Measurements from ENCODE around the gene MYO16. TPM values are rescaled to one million over a fixed set of nuclear protein-coding genes. Genes with fewer than 3 reads are reported as not detected.
"Not testable (repeated sequence)": the region's sequence is repeated elsewhere in the genome, so short reads cannot be mapped to it uniquely, and the experiment has no call there.

MYO16 gene
- total and polyA plus RNA-seq, 2 donors = 0.16 to 0.19 TPM

- DNase-seq (ENCODE audit: low read depth in 6 of 9, low spot score in 9 of 9) = no peak
- H3K36me3 ChIP-seq (ENCODE audit: control insufficient read depth in 2 of 2, insufficient read depth in 2 of 2, low read length in 1 of 2) = no peaks in the 10 kb centered on the region
- no peaks in the 10 kb centered on the region for H3K9me3 ChIP-seq (ENCODE audit: control insufficient read depth in 2 of 2, insufficient read depth in 1 of 2, low read length in 1 of 2)
- H3K27ac ChIP-seq (ENCODE audit: low read depth in 1 of 2, low read length in 1 of 2) = no peak overlapping the region
- H3K4me3 ChIP-seq (ENCODE audit: low read length in 2 of 2) = no peak overlapping the region
- H3K4me1 ChIP-seq (ENCODE audit: control insufficient read depth in 2 of 2, insufficient read depth in 2 of 2, low read length in 2 of 2) = no peaks in the 10 kb centered on the region
- H3K27me3 ChIP-seq (ENCODE audit: control insufficient read depth in 2 of 2, insufficient read depth in 1 of 2, low read length in 1 of 2) = no peaks in the 10 kb centered on the region
These were observed 426.4 kb downstream of the MYO16 start for GRCh38 chr13:109055850-109056249.

- Histone ChIP-seq H3K36me3 (ENCODE audit: control insufficient read depth in 2 of 2, insufficient read depth in 2 of 2, low read length in 1 of 2) (no peaks in the 10 kb centered on the region), H3K9me3 (ENCODE audit: control insufficient read depth in 2 of 2, insufficient read depth in 1 of 2, low read length in 1 of 2) (no peaks in the 10 kb centered on the region), H3K27ac (ENCODE audit: low read depth in 1 of 2, low read length in 1 of 2) (no peak overlapping the region), H3K4me1 (ENCODE audit: control insufficient read depth in 2 of 2, insufficient read depth in 2 of 2, low read length in 2 of 2) (no peaks in the 10 kb centered on the region), H3K4me3 (ENCODE audit: low read length in 2 of 2) (no peak overlapping the region), H3K27me3 (ENCODE audit: control insufficient read depth in 2 of 2, insufficient read depth in 1 of 2, low read length in 1 of 2) (no peaks in the 10 kb centered on the region)
- no peak for DNase-seq (ENCODE audit: low read depth in 6 of 9, low spot score in 9 of 9)
- WGBS = 75% methylated on average over 5 of the region's 5 CpGs
These were observed 428.7 kb downstream of the MYO16 start for GRCh38 chr13:109058087-109058486.

- H3K4me3 ChIP-seq (ENCODE audit: low read length in 2 of 2) = no peak overlapping the region
- no peak overlapping the region for H3K27ac ChIP-seq (ENCODE audit: low read depth in 1 of 2, low read length in 1 of 2)
- H3K27me3 ChIP-seq (ENCODE audit: control insufficient read depth in 2 of 2, insufficient read depth in 1 of 2, low read length in 1 of 2) = no peaks in the 10 kb centered on the region
- no peak for DNase-seq (ENCODE audit: low read depth in 6 of 9, low spot score in 9 of 9)
- no peaks in the 10 kb centered on the region for H3K9me3 ChIP-seq (ENCODE audit: control insufficient read depth in 2 of 2, insufficient read depth in 1 of 2, low read length in 1 of 2)
- WGBS = 96% methylated on average over 3 of the region's 3 CpGs
- H3K4me1 ChIP-seq (ENCODE audit: control insufficient read depth in 2 of 2, insufficient read depth in 2 of 2, low read length in 2 of 2) = no peaks in the 10 kb centered on the region
- H3K36me3 ChIP-seq (ENCODE audit: control insufficient read depth in 2 of 2, insufficient read depth in 2 of 2, low read length in 1 of 2) = no peaks in the 10 kb centered on the region
These were observed 443.1 kb downstream of the MYO16 start for GRCh38 chr13:109072505-109072904.

GRCh38 chr13:109074436-109074835 lies 445.0 kb downstream of the MYO16 start:
- no peak for DNase-seq (ENCODE audit: low read depth in 6 of 9, low spot score in 9 of 9)
- H3K36me3 ChIP-seq (ENCODE audit: control insufficient read depth in 2 of 2, insufficient read depth in 2 of 2, low read length in 1 of 2) = no peaks in the 10 kb centered on the region
- no peaks in the 10 kb centered on the region for H3K4me1 ChIP-seq (ENCODE audit: control insufficient read depth in 2 of 2, insufficient read depth in 2 of 2, low read length in 2 of 2)
- H3K27me3 ChIP-seq (ENCODE audit: control insufficient read depth in 2 of 2, insufficient read depth in 1 of 2, low read length in 1 of 2) = no peaks in the 10 kb centered on the region
- no peak overlapping the region for H3K4me3 ChIP-seq (ENCODE audit: low read length in 2 of 2)
- H3K27ac ChIP-seq (ENCODE audit: low read depth in 1 of 2, low read length in 1 of 2) = no peak overlapping the region
- no peaks in the 10 kb centered on the region for H3K9me3 ChIP-seq (ENCODE audit: control insufficient read depth in 2 of 2, insufficient read depth in 1 of 2, low read length in 1 of 2)
- 83% methylated on average over 6 of the region's 6 CpGs for WGBS

- Histone ChIP-seq H3K9me3 (ENCODE audit: control insufficient read depth in 2 of 2, insufficient read depth in 1 of 2, low read length in 1 of 2) (no peaks in the 10 kb centered on the region), H3K4me1 (ENCODE audit: control insufficient read depth in 2 of 2, insufficient read depth in 2 of 2, low read length in 2 of 2) (no peaks in the 10 kb centered on the region), H3K36me3 (ENCODE audit: control insufficient read depth in 2 of 2, insufficient read depth in 2 of 2, low read length in 1 of 2) (no peaks in the 10 kb centered on the region), H3K4me3 (ENCODE audit: low read length in 2 of 2) (no peak overlapping the region), H3K27ac (ENCODE audit: low read depth in 1 of 2, low read length in 1 of 2) (no peak overlapping the region), H3K27me3 (ENCODE audit: control insufficient read depth in 2 of 2, insufficient read depth in 1 of 2, low read length in 1 of 2) (no peaks in the 10 kb centered on the region)
- WGBS = 96% methylated on average over 3 of the region's 3 CpGs
- no peak for DNase-seq (ENCODE audit: low read depth in 6 of 9, low spot score in 9 of 9)
These were observed 445.4 kb downstream of the MYO16 start for GRCh38 chr13:109074853-109075252.

- 90% methylated on average over 10 of the region's 10 CpGs for WGBS
- Histone ChIP-seq H3K27ac (ENCODE audit: low read depth in 1 of 2, low read length in 1 of 2) (no peak overlapping the region), H3K27me3 (ENCODE audit: control insufficient read depth in 2 of 2, insufficient read depth in 1 of 2, low read length in 1 of 2) (no peaks in the 10 kb centered on the region), H3K9me3 (ENCODE audit: control insufficient read depth in 2 of 2, insufficient read depth in 1 of 2, low read length in 1 of 2) (no peaks in the 10 kb centered on the region), H3K36me3 (ENCODE audit: control insufficient read depth in 2 of 2, insufficient read depth in 2 of 2, low read length in 1 of 2) (no peaks in the 10 kb centered on the region), H3K4me3 (ENCODE audit: low read length in 2 of 2) (no peak overlapping the region), H3K4me1 (ENCODE audit: control insufficient read depth in 2 of 2, insufficient read depth in 2 of 2, low read length in 2 of 2) (no peaks in the 10 kb centered on the region)
- DNase-seq (ENCODE audit: low read depth in 6 of 9, low spot score in 9 of 9) = no peak
These were observed 458.7 kb downstream of the MYO16 start for GRCh38 chr13:109087916-109088623.

GRCh38 chr13:109088624-109088917 lies 459.2 kb downstream of the MYO16 start:
- Histone ChIP-seq H3K27me3 (ENCODE audit: control insufficient read depth in 2 of 2, insufficient read depth in 1 of 2, low read length in 1 of 2) (no peaks in the 10 kb centered on the region), H3K36me3 (ENCODE audit: control insufficient read depth in 2 of 2, insufficient read depth in 2 of 2, low read length in 1 of 2) (no peaks in the 10 kb centered on the region), H3K4me3 (ENCODE audit: low read length in 2 of 2) (no peak overlapping the region), H3K27ac (ENCODE audit: low read depth in 1 of 2, low read length in 1 of 2) (no peak overlapping the region), H3K4me1 (ENCODE audit: control insufficient read depth in 2 of 2, insufficient read depth in 2 of 2, low read length in 2 of 2) (no peaks in the 10 kb centered on the region), H3K9me3 (ENCODE audit: control insufficient read depth in 2 of 2, insufficient read depth in 1 of 2, low read length in 1 of 2) (no peaks in the 10 kb centered on the region)
- 93% methylated on average over 22 of the region's 22 CpGs for WGBS
- DNase-seq (ENCODE audit: low read depth in 6 of 9, low spot score in 9 of 9) = no peak

GRCh38 chr13:109090796-109091195 lies 461.4 kb downstream of the MYO16 start:
- H3K4me3 ChIP-seq (ENCODE audit: low read length in 2 of 2) = no peak overlapping the region
- no peaks in the 10 kb centered on the region for H3K9me3 ChIP-seq (ENCODE audit: control insufficient read depth in 2 of 2, insufficient read depth in 1 of 2, low read length in 1 of 2)
- no peaks in the 10 kb centered on the region for H3K36me3 ChIP-seq (ENCODE audit: control insufficient read depth in 2 of 2, insufficient read depth in 2 of 2, low read length in 1 of 2)
- H3K4me1 ChIP-seq (ENCODE audit: control insufficient read depth in 2 of 2, insufficient read depth in 2 of 2, low read length in 2 of 2) = no peaks in the 10 kb centered on the region
- no peak overlapping the region for H3K27ac ChIP-seq (ENCODE audit: low read depth in 1 of 2, low read length in 1 of 2)
- H3K27me3 ChIP-seq (ENCODE audit: control insufficient read depth in 2 of 2, insufficient read depth in 1 of 2, low read length in 1 of 2) = no peaks in the 10 kb centered on the region
- no peak for DNase-seq (ENCODE audit: low read depth in 6 of 9, low spot score in 9 of 9)
- 87% methylated on average over 5 of the region's 5 CpGs for WGBS

GRCh38 chr13:109091249-109091648 lies 461.8 kb downstream of the MYO16 start:
- no peaks in the 10 kb centered on the region for H3K9me3 ChIP-seq (ENCODE audit: control insufficient read depth in 2 of 2, insufficient read depth in 1 of 2, low read length in 1 of 2)
- H3K4me1 ChIP-seq (ENCODE audit: control insufficient read depth in 2 of 2, insufficient read depth in 2 of 2, low read length in 2 of 2) = no peaks in the 10 kb centered on the region
- no peaks in the 10 kb centered on the region for H3K36me3 ChIP-seq (ENCODE audit: control insufficient read depth in 2 of 2, insufficient read depth in 2 of 2, low read length in 1 of 2)
- H3K27ac ChIP-seq (ENCODE audit: low read depth in 1 of 2, low read length in 1 of 2) = no peak overlapping the region
- H3K27me3 ChIP-seq (ENCODE audit: control insufficient read depth in 2 of 2, insufficient read depth in 1 of 2, low read length in 1 of 2) = no peaks in the 10 kb centered on the region
- WGBS = 96% methylated on average over 7 of the region's 7 CpGs
- no peak for DNase-seq (ENCODE audit: low read depth in 6 of 9, low spot score in 9 of 9)
- H3K4me3 ChIP-seq (ENCODE audit: low read length in 2 of 2) = no peak overlapping the region

GRCh38 chr13:109092186-109092585 lies 462.8 kb downstream of the MYO16 start:
- H3K36me3 ChIP-seq (ENCODE audit: control insufficient read depth in 2 of 2, insufficient read depth in 2 of 2, low read length in 1 of 2); H3K9me3 ChIP-seq (ENCODE audit: control insufficient read depth in 2 of 2, insufficient read depth in 1 of 2, low read length in 1 of 2); H3K27me3 ChIP-seq (ENCODE audit: control insufficient read depth in 2 of 2, insufficient read depth in 1 of 2, low read length in 1 of 2); H3K4me1 ChIP-seq (ENCODE audit: control insufficient read depth in 2 of 2, insufficient read depth in 2 of 2, low read length in 2 of 2); DNase-seq (ENCODE audit: low read depth in 6 of 9, low spot score in 9 of 9); H3K27ac ChIP-seq (ENCODE audit: low read depth in 1 of 2, low read length in 1 of 2); H3K4me3 ChIP-seq (ENCODE audit: low read length in 2 of 2): not testable (repeated sequence)
- WGBS = 95% methylated on average over 3 of the region's 3 CpGs
